Astrocyte (in vitro differentiated cells and primary cell): ENCODE measurements around the gene PAFAH1B2. TPM values are rescaled to one million over a fixed set of nuclear protein-coding genes. Genes with fewer than 3 reads are reported as not detected.

ENCODE experiments used
- DNase-seq: peaks from one replicate; pipeline ENCODE4 v3.0.0-alpha.2; 2010; ENCODE audit warnings: low read depth
- FAIRE-seq: peaks from 2 replicates; lab custom pipeline; 2011; peaks lifted over from hg19 to GRCh38; lab: Jason Lieb, UNC
- H2AFZ ChIP-seq: 2 replicates; pipeline ENCODE4 v1.6.0; 2012; ENCODE audit warnings: low read depth, low read length, inconsistent platforms
- H3K27ac ChIP-seq: 2 replicates; pipeline ENCODE4 v1.5.1; 2011; ENCODE audit warnings: low read depth, low read length, inconsistent platforms
- H3K27me3 ChIP-seq: 2 replicates; pipeline ENCODE4 v1.6.0; 2011; ENCODE audit warnings: low read length, inconsistent platforms; ENCODE audit not compliant: insufficient read depth
- H3K36me3 ChIP-seq: 2 replicates; pipeline ENCODE4 v1.5.1; 2011; ENCODE audit warnings: low read length, inconsistent platforms; ENCODE audit not compliant: insufficient read depth
- H3K4me1 ChIP-seq: 2 replicates; pipeline ENCODE4 v1.5.1; 2011; ENCODE audit warnings: low read length, inconsistent platforms; ENCODE audit not compliant: insufficient read depth
- H3K4me2 ChIP-seq: 2 replicates; pipeline ENCODE4 v1.6.0; 2012; ENCODE audit warnings: low read length, inconsistent platforms
- H3K4me3 ChIP-seq: 2 replicates; pipeline ENCODE4 v1.5.1; 2011; ENCODE audit warnings: low read depth, mild to moderate bottlenecking, low read length, inconsistent platforms; ENCODE audit not compliant: insufficient read depth
- H3K79me2 ChIP-seq: 2 replicates; pipeline ENCODE4 v1.6.0; 2012; ENCODE audit warnings: mild to moderate bottlenecking, low read length, inconsistent platforms; ENCODE audit not compliant: insufficient read depth
- H3K9ac ChIP-seq: 2 replicates; pipeline ENCODE4 v1.6.0; 2012; ENCODE audit warnings: mild to moderate bottlenecking, low read length, inconsistent platforms
- H3K9me3 ChIP-seq: 2 replicates; pipeline ENCODE4 v1.5.1; 2012; ENCODE audit warnings: low read depth, mild to moderate bottlenecking, low read length, inconsistent platforms; ENCODE audit not compliant: insufficient read depth
- H4K20me1 ChIP-seq: 2 replicates; pipeline ENCODE4 v1.6.0; 2012; ENCODE audit warnings: low read length, inconsistent platforms; ENCODE audit not compliant: insufficient read depth
- H3K27ac Mint-ChIP-seq: one replicate; pipeline ENCODE4 v1.8.0; 2021; ENCODE audit warnings: mild to moderate bottlenecking, mixed read lengths; ENCODE audit not compliant: unreplicated experiment
- H3K27me3 Mint-ChIP-seq: one replicate; pipeline ENCODE4 v1.8.0; 2021; ENCODE audit warnings: low read depth, mixed read lengths; ENCODE audit not compliant: unreplicated experiment
- H3K36me3 Mint-ChIP-seq: one replicate; pipeline ENCODE4 v1.8.0; 2021; ENCODE audit warnings: low read depth, mixed read lengths; ENCODE audit not compliant: unreplicated experiment
- H3K4me1 Mint-ChIP-seq: one replicate; pipeline ENCODE4 v1.8.0; 2021; ENCODE audit warnings: low read depth, mixed read lengths; ENCODE audit not compliant: unreplicated experiment
- H3K4me3 Mint-ChIP-seq: one replicate; pipeline ENCODE4 v1.8.0; 2021; ENCODE audit warnings: mild to moderate bottlenecking, moderate library complexity, mixed read lengths; ENCODE audit not compliant: unreplicated experiment
- H3K9me3 Mint-ChIP-seq: one replicate; pipeline ENCODE4 v1.8.0; 2021; ENCODE audit warnings: mild to moderate bottlenecking, mixed read lengths; ENCODE audit not compliant: unreplicated experiment
- CTCF ChIP-seq: IDR thresholded peaks from 2 replicates; pipeline ENCODE4 v1.5.1; 2011; ENCODE audit warnings: low read depth, mild to moderate bottlenecking, inconsistent platforms, low read length, moderate library complexity; ENCODE audit not compliant: insufficient read depth
- EZH2 ChIP-seq: IDR thresholded peaks from 2 replicates; pipeline ENCODE4 v1.6.1; 2012; ENCODE audit warnings: mild to moderate bottlenecking, low read length, inconsistent platforms; ENCODE audit not compliant: insufficient read depth
- total RNA-seq: library from RNA; stranded (reverse); gene quantifications from 2 replicates; pipeline ENCODE4 v1.2.1, GENCODE V29; 2021

Gene PAFAH1B2
- total RNA-seq, 1 donor from 2014 or later, result 142 TPM

GRCh38 chr11:117175104-117175503 lies 31.0 kb downstream of the PAFAH1B2 start:
- H3K36me3 ChIP-seq, result peaks cover 6% of the 10 kb centered on the region
- H3K27me3 ChIP-seq, result no peaks in the 10 kb centered on the region
- no peak overlapping the region for H3K9ac ChIP-seq
- H2AFZ ChIP-seq, result no peak overlapping the region
- FAIRE-seq, result no peak
- peaks cover 26% of the 10 kb centered on the region for H4K20me1 ChIP-seq
- H3K4me3 ChIP-seq, result no peak overlapping the region
- no peaks in the 10 kb centered on the region for H3K9me3 ChIP-seq
- H3K27ac Mint-ChIP-seq, result no peak overlapping the region
- DNase-seq, result no peak
- peaks cover 23% of the 10 kb centered on the region for H3K4me1 ChIP-seq
- H3K9me3 Mint-ChIP-seq, result no peaks in the 10 kb centered on the region
- H3K4me2 ChIP-seq, result no peak overlapping the region
- H3K27ac ChIP-seq, result no peak overlapping the region
- no peaks in the 10 kb centered on the region for H3K27me3 Mint-ChIP-seq
- peaks cover 12% of the 10 kb centered on the region for H3K36me3 Mint-ChIP-seq
- H3K4me1 Mint-ChIP-seq, result peaks cover 38% of the 10 kb centered on the region
- H3K4me3 Mint-ChIP-seq, result no peak overlapping the region
- no peak for TF ChIP-seq CTCF
- TF ChIP-seq EZH2, result no peak
- peaks cover 5% of the 10 kb centered on the region for H3K79me2 ChIP-seq

GRCh38 chr11:117175781-117176180 lies 31.7 kb downstream of the PAFAH1B2 start:
- Histone ChIP-seq H3K36me3 (peaks cover 4% of the 10 kb centered on the region), H3K4me2 (no peak overlapping the region), H3K9ac (no peak overlapping the region), H2AFZ (no peak overlapping the region), H3K4me1 (peaks cover 28% of the 10 kb centered on the region), H3K9me3 (no peaks in the 10 kb centered on the region), H3K27me3 (no peaks in the 10 kb centered on the region), H4K20me1 (peaks cover 23% of the 10 kb centered on the region), H3K27ac (no peak overlapping the region), H3K4me3 (no peak overlapping the region), H3K79me2 (peaks cover 4% of the 10 kb centered on the region)
- Mint-ChIP-seq H3K9me3 (no peaks in the 10 kb centered on the region), H3K27me3 (no peaks in the 10 kb centered on the region), H3K27ac (no peak overlapping the region), H3K4me1 (peaks cover 36% of the 10 kb centered on the region), H3K36me3 (peaks cover 12% of the 10 kb centered on the region), H3K4me3 (no peak overlapping the region)
- DNase-seq (no peak), FAIRE-seq (no peak)
- TF ChIP-seq CTCF (no peak), EZH2 (no peak)

GRCh38 chr11:117176186-117176585 lies 32.1 kb downstream of the PAFAH1B2 start:
- no peak overlapping the region for H3K27ac Mint-ChIP-seq
- peaks cover 6% of the 10 kb centered on the region for H3K79me2 ChIP-seq
- FAIRE-seq (no peak), DNase-seq (no peak)
- H3K4me1 ChIP-seq, result peaks cover 32% of the 10 kb centered on the region
- no peak overlapping the region for H3K27ac ChIP-seq
- TF ChIP-seq EZH2, result no peak
- no peak for TF ChIP-seq CTCF
- H3K4me3 ChIP-seq, result no peak overlapping the region
- peaks cover 21% of the 10 kb centered on the region for H4K20me1 ChIP-seq
- no peaks in the 10 kb centered on the region for H3K9me3 ChIP-seq
- peaks cover 4% of the 10 kb centered on the region for H3K36me3 ChIP-seq
- no peaks in the 10 kb centered on the region for H3K27me3 ChIP-seq
- H3K9ac ChIP-seq, result no peak overlapping the region
- H3K4me3 Mint-ChIP-seq, result no peak overlapping the region
- peaks cover 16% of the 10 kb centered on the region for H3K36me3 Mint-ChIP-seq
- H3K4me2 ChIP-seq, result no peak overlapping the region
- H2AFZ ChIP-seq, result no peak overlapping the region
- no peaks in the 10 kb centered on the region for H3K9me3 Mint-ChIP-seq
- H3K27me3 Mint-ChIP-seq, result no peaks in the 10 kb centered on the region
- H3K4me1 Mint-ChIP-seq, result peaks cover 36% of the 10 kb centered on the region
